Measurements from ENCODE around the gene MYO7A. TPM values are rescaled to one million over a fixed set of nuclear protein-coding genes. Genes with fewer than 3 reads are reported as not detected.

The MYO7A gene
- total and polyA plus RNA-seq, 2 donors (not counting 3 experiments of a cell fraction or from before 2014, with no cell fraction given) = 1.3 to 3.6 TPM

DNA sequence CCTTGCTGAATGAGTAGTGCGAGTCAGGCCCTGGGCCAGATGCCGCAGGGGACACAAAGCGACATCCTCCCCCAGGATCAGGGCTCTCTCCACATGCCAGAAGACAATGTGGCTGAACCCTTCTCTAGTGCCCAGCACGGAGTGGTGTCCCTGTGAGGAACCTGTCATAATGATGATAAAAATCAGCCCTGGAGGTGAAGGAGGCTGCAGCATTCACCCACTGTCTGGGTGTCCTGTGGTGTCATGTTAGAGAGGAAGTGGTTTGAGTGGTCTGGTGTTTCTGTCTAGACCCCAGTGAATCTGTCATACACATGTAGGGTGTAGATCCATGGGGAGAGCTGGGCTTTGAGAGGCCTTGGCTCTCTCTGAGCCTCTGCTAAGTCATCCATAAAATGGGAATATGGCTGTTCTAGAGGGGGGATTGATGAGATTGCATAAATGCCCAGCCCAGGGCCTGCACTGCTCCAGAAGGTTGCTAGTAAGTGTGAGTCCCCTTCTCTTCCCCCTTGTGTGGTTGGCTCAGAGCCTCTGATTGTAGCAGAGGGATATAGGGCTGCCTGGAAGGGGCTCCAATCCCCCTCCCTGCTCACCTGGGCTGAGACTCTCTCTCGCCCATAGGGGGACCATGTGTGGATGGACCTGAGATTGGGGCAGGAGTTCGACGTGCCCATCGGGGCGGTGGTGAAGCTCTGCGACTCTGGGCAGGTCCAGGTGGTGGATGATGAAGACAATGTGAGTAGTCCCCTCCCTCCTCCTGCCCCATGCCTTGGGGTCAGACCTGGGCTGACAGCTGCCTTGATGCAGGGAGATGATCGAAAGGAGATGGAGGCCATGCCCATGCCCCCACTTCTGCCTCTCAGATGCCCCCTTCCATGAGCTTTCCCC lies 14.3 kb downstream of the MYO7A start:
- H3K4me2 ChIP-seq (ENCODE audit: insufficient read depth, low read length) = no peak overlapping the region
- no TSS peak for BruUV-seq (replicated peaks)

More for the DNA sequence above, 14.3 kb downstream of the MYO7A start:
- DNase-seq (ENCODE audit: low read depth, low spot score) (no peak), FAIRE-seq (no peak)
- Histone ChIP-seq H2AFZ (ENCODE audit: low read depth, low read length) (no peak overlapping the region), H3K27me3 (ENCODE audit: control insufficient read depth in 2 of 2, insufficient read depth in 2 of 2, low read length in 2 of 2) (no peaks in the 10 kb centered on the region), H3K36me3 (ENCODE audit: control insufficient read depth in 2 of 2, extremely low read depth in 1 of 2, insufficient read depth in 2 of 2, low read length in 2 of 2) (no peaks in the 10 kb centered on the region), H3K9me3 (replicated peaks; ENCODE audit: control insufficient read depth, insufficient read depth, low read length) (no peaks in the 10 kb centered on the region), H3K27ac (ENCODE audit: insufficient read depth, low read depth, low read length) (no peak overlapping the region), H3K79me2 (ENCODE audit: control insufficient read depth, insufficient read depth, low read length) (no peaks in the 10 kb centered on the region), H3K4me3 (replicated peaks in 1 of 3; ENCODE audit: insufficient read depth in 1 of 3, low read depth in 1 of 3, low read length in 3 of 3) (no peak overlapping the region), H4K20me1 (replicated peaks; ENCODE audit: control insufficient read depth, extremely low read depth, insufficient read depth, low read length) (no peaks in the 10 kb centered on the region), H3K4me1 (ENCODE audit: control insufficient read depth, extremely low read depth, insufficient read depth, low read length) (peaks cover 8% of the 10 kb centered on the region), H3K9me1 (replicated peaks; ENCODE audit: control insufficient read depth, extremely low read depth, insufficient read depth, low read length) (no peaks in the 10 kb centered on the region), H3K9ac (replicated peaks; ENCODE audit: extremely low read depth, insufficient read depth, low read length) (no peak overlapping the region)
- POLR2A ChIA-PET = no interaction called here
- dilution Hi-C loops (cut with MboI; ENCODE audit: extremely low pct_ligation_motif_present, low sequenced_read_pairs) (no loop called here), intact Hi-C loops (cut with micrococcal nuclease) (no loop called here)
- CTCF ChIA-PET = interaction anchor here (0.8 to 3.6 kb wide), 3 partner anchors 8 to 51 kb away, joined by 3 to 28 read pairs (median 3); partner anchors contain the start of gene MYO7A
- no peak for TF ChIP-seq MAX (IDR thresholded peaks at IDR 0.05; ENCODE audit: insufficient read depth, insufficient read length)
- no peak for TF ChIP-seq POLR2A (IDR thresholded peaks at IDR 0.05; ENCODE audit: low read depth, low read length)
- TF ChIP-seq CTCF (IDR thresholded peaks at IDR 0.05; ENCODE audit: extremely low read depth in 1 of 2, insufficient read depth in 1 of 2, low read depth in 1 of 2, low read length in 2 of 2) = no peak
- TF ChIP-seq MYC (IDR thresholded peaks at IDR 0.05; ENCODE audit: low read depth, low read length) = no peak
- TF ChIP-seq JUN (IDR thresholded peaks at IDR 0.05; ENCODE audit: borderline replicate concordance, insufficient read depth, insufficient read length, low read depth) = no peak
- no peak for TF ChIP-seq EZH2 (IDR thresholded peaks at IDR 0.05; ENCODE audit: borderline replicate concordance, low read depth, low read length, severe bottlenecking)
- TF ChIP-seq FOS (IDR thresholded peaks at IDR 0.05; ENCODE audit: borderline replicate concordance, insufficient read depth, low read length) = no peak
- no peak for TF ChIP-seq POLR2AphosphoS5 (IDR thresholded peaks at IDR 0.05; ENCODE audit: insufficient read depth, low read depth, low read length)
- no peak for TF ChIP-seq GATA2 (IDR thresholded peaks at IDR 0.05; ENCODE audit: insufficient read depth, insufficient read length, low read depth, low read length)

All from endothelial cell of umbilical vein (primary cell).